ENCODE measurements around the gene ETHE1. TPM values are rescaled to one million over a fixed set of nuclear protein-coding genes. Genes with fewer than 3 reads are reported as not detected.
A peak's percentile ranks its signal among the peaks of the same experiment; 100 is the strongest.

ETHE1 gene
- total and polyA plus RNA-seq, 2 of the 8 experiments (the other 6 are each of a cell fraction or from before 2014, with no cell fraction given), result 19.9 to 96.0 TPM

GRCh38 chr19:43464134-43464775 is 62.7 kb downstream of the ETHE1 start:
- no peak overlapping the region for H2BK15ac ChIP-seq (ENCODE audit: low read length)
- H3K4ac ChIP-seq (replicated peaks; ENCODE audit: insufficient read length, low read depth, low read length), result no peak overlapping the region
- H4K5ac ChIP-seq (ENCODE audit: insufficient read length, low read depth, low read length), result no peak overlapping the region
- H2AFZ ChIP-seq (ENCODE audit: low read length), result peak overlapping the region; percentile 74
- H3K9me3 ChIP-seq (ENCODE audit: insufficient read depth in 2 of 2, low read depth in 1 of 2, low read length in 1 of 2), result no peaks in the 10 kb centered on the region
- H4K8ac ChIP-seq (ENCODE audit: extremely low read depth, insufficient read depth, low read length), result no peak overlapping the region
- H3K79me1 ChIP-seq (ENCODE audit: low read depth, low read length), result no peaks in the 10 kb centered on the region
- 0 out of 7 replicates have a peak overlapping the region, but pooled peaks of 1 of the 4 experiments have one; percentile 2 for H3K9ac ChIP-seq (replicated peaks in 1 of 4; ENCODE audit: extremely low read depth in 1 of 4, low read depth in 3 of 4, low read length in 3 of 4)
- no peak overlapping the region for H2BK20ac ChIP-seq (ENCODE audit: low read length)
- FAIRE-seq, result no peak
- no peak overlapping the region for H2BK120ac ChIP-seq (replicated peaks; ENCODE audit: low read depth, low read length)
- H2AK5ac ChIP-seq (ENCODE audit: low read depth, low read length), result no peak overlapping the region
- H3K27me3 ChIP-seq (replicated peaks in 1 of 4; ENCODE audit: control insufficient read depth in 3 of 4, extremely low read depth in 1 of 4, insufficient read depth in 3 of 4, low read length in 3 of 4), result peaks cover 0 to 25% (median 15%) of the 10 kb centered on the region in 4 experiments; a peak in 6 of 7 replicates
- H3K14ac ChIP-seq (ENCODE audit: insufficient read length), result no peak overlapping the region
- H3K4me1 ChIP-seq (replicated peaks in 1 of 4; ENCODE audit: control insufficient read depth in 3 of 4, insufficient read depth in 4 of 4, low read length in 3 of 4), result peaks cover 0 to 8% (median 3%) of the 10 kb centered on the region in 4 experiments; a peak in 4 of 7 replicates
- H3K56ac ChIP-seq (replicated peaks; ENCODE audit: insufficient read length, low read depth, low read length), result no peak overlapping the region
- POLR2A ChIA-PET (ENCODE audit: partially characterized antibody), result interaction anchor here (1.1 to 4.4 kb wide), 6 partner anchors 10 to 159 kb away, joined by 3 to 23 read pairs (median 4); no protein-coding TSS in a partner anchor
- H3K18ac ChIP-seq (ENCODE audit: extremely low read depth, low read length), result no peak overlapping the region; the same call in 1 of the 2 replicates
- no peak overlapping the region for H2BK12ac ChIP-seq (ENCODE audit: low read depth, low read length)
- TF ChIP-seq CHD1 (IDR thresholded peaks at IDR 0.05; ENCODE audit: low read depth, low read length) (no peak), SAP30 (IDR thresholded peaks at IDR 0.05; ENCODE audit: insufficient read depth, insufficient replicate concordance, low read length) (peak; percentile 1)
- no peaks in the 10 kb centered on the region for H3K36me3 ChIP-seq (ENCODE audit: control insufficient read depth in 2 of 4, insufficient read depth in 4 of 4, low read length in 3 of 4)
- no peaks in the 10 kb centered on the region for H4K20me1 ChIP-seq (replicated peaks in 1 of 2; ENCODE audit: control insufficient read depth in 1 of 2, insufficient read depth in 2 of 2, low read length in 2 of 2)
- peak in 1 of 2 experiments; percentile 88 for DNase-seq (ENCODE audit: low read depth in 1 of 2, low spot score in 2 of 2)
- no peak overlapping the region for H3K27ac ChIP-seq (ENCODE audit: low read depth, low read length)
- peak overlapping the region; percentile 77 to 87 for H3K4me2 ChIP-seq (ENCODE audit: insufficient read depth in 1 of 2, low read depth in 2 of 2, low read length in 2 of 2)
- H3K4me3 ChIP-seq (ENCODE audit: extremely low read depth in 1 of 4, insufficient read depth in 2 of 4, low read depth in 3 of 4, low read length in 4 of 4), result peak overlapping the region; percentile 50 to 93 (median 85)
- H3K79me2 ChIP-seq (ENCODE audit: control insufficient read depth in 1 of 2, insufficient read depth in 2 of 2, low read length in 2 of 2), result no peaks in the 10 kb centered on the region
- H3K23ac ChIP-seq (ENCODE audit: insufficient read length), result no peak overlapping the region
- CTCF ChIA-PET (ENCODE audit: partially characterized antibody), result interaction anchor here (0.9 to 4.9 kb wide), 6 partner anchors 17 to 898 kb away, joined by 3 to 33 read pairs (median 4); partner anchors contain the start of gene PHLDB3
- no peak overlapping the region for H2BK5ac ChIP-seq (ENCODE audit: low read depth, low read length)
- no peak overlapping the region for H4K91ac ChIP-seq (replicated peaks; ENCODE audit: insufficient read length, low read length)
- H3K23me2 ChIP-seq (ENCODE audit: low read depth, low read length), result peaks cover 13% of the 10 kb centered on the region
- 17% methylated on average over 33 of the region's 33 CpGs; no CpG with 5 or more reads in 1 of the 2 experiments for WGBS, 2 experiments (ENCODE audit: extremely low coverage in 1 of 2, insufficient coverage in 1 of 2, insufficient read length in 1 of 2, insufficient replicate concordance in 2 of 2, low coverage in 1 of 2, low lambda C conversion rate in 2 of 2, missing lambda C conversion rate in 1 of 2)

All from H1 (cell line).